RWPE2 (cell line): ENCODE results near the gene EOMES.

Experiments used
- ATAC-seq: fragments of 200-7000 bp; cut with Tn5 transposase; 3 replicates; pipeline ENCODE4 v1.9.1; 2021; ENCODE audit warnings: low read depth
- DNase-seq: peaks from one replicate; pipeline ENCODE4 v3.0.0-alpha.2; 2020; ENCODE audit warnings: low spot score
- H3K27ac ChIP-seq: fragments of 450-650 bp; 2 replicates; pipeline ENCODE4 v1.5.1; 2017; ENCODE audit warnings: mild to moderate bottlenecking; ENCODE audit not compliant: poor library complexity, severe bottlenecking
- H3K27me3 ChIP-seq: fragments of 250-450 bp; sonication (Bioruptor Pico); 2 replicates; pipeline ENCODE4 v1.5.1; 2021; ENCODE audit warnings: mild to moderate bottlenecking, moderate library complexity; ENCODE audit not compliant: insufficient read depth, poor library complexity, severe bottlenecking
- H3K36me3 ChIP-seq: fragments of 250-450 bp; sonication (Bioruptor Pico); 2 replicates; pipeline ENCODE4 v1.5.1; 2020; ENCODE audit warnings: low read depth, mild to moderate bottlenecking, moderate library complexity
- H3K4me1 ChIP-seq: fragments of 250-450 bp; sonication (Bioruptor Pico); 2 replicates; pipeline ENCODE4 v1.5.1; 2021; ENCODE audit warnings: mild to moderate bottlenecking, moderate library complexity; ENCODE audit not compliant: insufficient read depth, poor library complexity, severe bottlenecking
- H3K4me3 ChIP-seq: fragments of 250-450 bp; sonication (Bioruptor Pico); 2 replicates; pipeline ENCODE4 v1.5.1; 2021; ENCODE audit warnings: mild to moderate bottlenecking, moderate library complexity; ENCODE audit not compliant: severe bottlenecking
- H3K9me3 ChIP-seq: fragments of 250-450 bp; sonication (Bioruptor Pico); 2 replicates; pipeline ENCODE4 v1.5.1; 2021; ENCODE audit warnings: mild to moderate bottlenecking, moderate library complexity; ENCODE audit not compliant: severe bottlenecking
- CTCF ChIP-seq: fragments of 450-650 bp; IDR thresholded peaks from one replicate; pipeline ENCODE4 v1.5.1; 2017; ENCODE audit warnings: mild to moderate bottlenecking, moderate library complexity; ENCODE audit not compliant: poor library complexity, severe bottlenecking

The EOMES gene

DNA sequence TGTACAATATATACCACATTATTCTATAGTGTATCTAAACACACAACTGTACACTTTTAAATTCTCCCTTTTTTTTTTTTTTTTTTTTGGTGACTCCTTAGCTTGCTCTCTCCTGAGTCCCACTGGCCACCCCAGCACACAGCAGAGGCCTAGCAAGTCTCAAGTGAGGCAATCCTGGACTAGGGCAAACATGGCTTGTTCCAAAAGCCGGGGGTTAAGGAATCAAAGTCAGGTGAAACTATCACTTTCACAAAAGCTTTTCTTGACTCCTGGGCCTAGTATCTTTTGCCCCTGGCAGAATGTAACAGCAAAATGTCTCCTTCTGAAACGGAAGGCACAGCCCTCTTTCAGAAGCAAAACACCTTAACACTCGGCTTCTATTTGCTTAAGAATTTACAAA lies 5.8 kb downstream of the EOMES start:
- DNase-seq: no peak
- no peak overlapping the region for H3K27ac ChIP-seq
- no peak for TF ChIP-seq CTCF
- no peaks in the 10 kb centered on the region for H3K36me3 ChIP-seq
- ATAC-seq: no peak
- H3K4me1 ChIP-seq: no peaks in the 10 kb centered on the region
- no peaks in the 10 kb centered on the region for H3K9me3 ChIP-seq
- no peak overlapping the region for H3K4me3 ChIP-seq
- peaks cover 4% of the 10 kb centered on the region for H3K27me3 ChIP-seq

DNA sequence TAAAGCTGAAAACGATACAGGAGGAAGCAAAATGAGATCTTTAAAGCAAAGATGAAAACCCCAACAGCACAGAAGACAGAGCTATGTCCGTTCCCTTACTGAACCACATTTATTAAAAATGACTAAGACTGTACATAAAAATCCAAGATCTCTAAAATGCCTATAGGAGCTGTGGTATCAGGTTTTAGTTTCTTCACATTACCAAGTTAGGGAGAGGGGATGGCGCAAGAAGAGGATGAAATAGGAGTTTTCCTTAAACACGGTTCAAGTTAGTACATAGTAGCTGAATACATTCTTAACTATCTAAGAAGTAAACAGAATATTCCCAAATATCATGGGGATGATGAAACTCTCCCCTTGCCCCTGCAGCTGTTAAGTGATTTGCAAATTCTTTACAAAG lies 6.3 kb downstream of the EOMES start:
- Histone ChIP-seq H3K4me1 (no peaks in the 10 kb centered on the region), H3K4me3 (no peak overlapping the region), H3K27ac (no peak overlapping the region), H3K9me3 (no peaks in the 10 kb centered on the region), H3K36me3 (no peaks in the 10 kb centered on the region), H3K27me3 (peaks cover 4% of the 10 kb centered on the region)
- DNase-seq (no peak), ATAC-seq (no peak)
- TF ChIP-seq CTCF: no peak

GRCh38 chr3:27715454-27715806 lies 6.7 kb downstream of the EOMES start:
- Histone ChIP-seq H3K36me3 (no peaks in the 10 kb centered on the region), H3K4me1 (no peaks in the 10 kb centered on the region), H3K27me3 (peaks cover 4% of the 10 kb centered on the region), H3K9me3 (no peaks in the 10 kb centered on the region), H3K4me3 (no peak overlapping the region), H3K27ac (no peak overlapping the region)
- ATAC-seq (no peak), DNase-seq (no peak)
- no peak for TF ChIP-seq CTCF

DNA sequence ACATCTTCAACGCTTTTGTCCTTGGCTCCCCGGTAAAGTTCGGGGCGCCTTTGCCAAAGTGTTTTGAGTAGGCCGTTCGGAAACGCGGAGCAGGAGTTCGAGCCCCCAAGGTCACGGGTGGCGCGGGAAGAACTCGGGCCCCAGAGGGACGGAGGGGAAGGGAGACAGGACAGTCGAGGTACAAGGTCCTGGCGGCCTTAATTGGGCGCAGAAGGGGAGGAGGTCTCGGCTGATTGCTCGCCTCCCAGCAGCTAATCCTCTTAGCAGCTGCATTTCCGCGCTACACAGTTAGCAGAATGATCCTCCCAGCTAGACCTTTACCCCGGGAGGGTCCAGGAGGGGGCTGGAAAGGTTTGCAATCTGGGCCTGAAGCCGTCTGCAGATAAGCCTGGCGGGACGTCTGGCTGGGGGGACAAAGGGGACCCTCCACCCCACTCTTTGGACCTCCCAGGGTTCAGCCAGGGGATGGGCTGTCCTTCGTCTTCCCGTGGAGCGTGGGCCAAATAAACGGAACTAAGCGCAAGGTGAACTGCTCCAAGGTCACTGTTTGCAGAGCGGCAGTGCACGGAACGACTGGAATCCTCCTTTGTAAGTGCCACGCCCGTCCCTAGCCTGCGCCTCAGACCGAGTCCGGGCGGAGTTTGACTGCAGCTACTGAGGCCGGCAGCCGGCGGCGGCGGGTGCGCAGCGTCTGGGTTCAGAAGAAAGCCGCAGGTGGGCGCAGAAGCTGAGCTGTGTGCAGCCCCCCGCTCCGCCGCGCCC lies 7.2 kb downstream of the EOMES start:
- DNase-seq (no peak), ATAC-seq (no peak)
- Histone ChIP-seq H3K36me3 (no peaks in the 10 kb centered on the region), H3K9me3 (no peaks in the 10 kb centered on the region), H3K4me3 (no peak overlapping the region), H3K4me1 (no peaks in the 10 kb centered on the region), H3K27ac (no peak overlapping the region), H3K27me3 (peaks cover 4% of the 10 kb centered on the region)
- no peak for TF ChIP-seq CTCF

GRCh38 chr3:27714146-27714526 lies 8.0 kb downstream of the EOMES start:
- no peaks in the 10 kb centered on the region for H3K9me3 ChIP-seq
- no peak overlapping the region for H3K27ac ChIP-seq
- DNase-seq (no peak), ATAC-seq (no peak)
- no peak overlapping the region for H3K4me3 ChIP-seq
- H3K27me3 ChIP-seq: peaks cover 4% of the 10 kb centered on the region
- no peaks in the 10 kb centered on the region for H3K4me1 ChIP-seq
- H3K36me3 ChIP-seq: no peaks in the 10 kb centered on the region
- no peak for TF ChIP-seq CTCF
